Activated T-helper 9 cell treated with anti-CD3 and anti-CD28 coated beads, Interleukin-2, amount 50 U/mL, for 16 hours (primary cell): ENCODE data around the gene SLX1A.
"Not testable (repeated sequence)": the region's sequence is repeated elsewhere in the genome, so short reads cannot be mapped to it uniquely, and the experiment has no call there.

ENCODE experiments used
- DNase-seq: peaks from one replicate; pipeline ENCODE4 v3.0.0-alpha.2; 2020; ENCODE audit warnings: low read depth

SLX1A gene

DNA sequence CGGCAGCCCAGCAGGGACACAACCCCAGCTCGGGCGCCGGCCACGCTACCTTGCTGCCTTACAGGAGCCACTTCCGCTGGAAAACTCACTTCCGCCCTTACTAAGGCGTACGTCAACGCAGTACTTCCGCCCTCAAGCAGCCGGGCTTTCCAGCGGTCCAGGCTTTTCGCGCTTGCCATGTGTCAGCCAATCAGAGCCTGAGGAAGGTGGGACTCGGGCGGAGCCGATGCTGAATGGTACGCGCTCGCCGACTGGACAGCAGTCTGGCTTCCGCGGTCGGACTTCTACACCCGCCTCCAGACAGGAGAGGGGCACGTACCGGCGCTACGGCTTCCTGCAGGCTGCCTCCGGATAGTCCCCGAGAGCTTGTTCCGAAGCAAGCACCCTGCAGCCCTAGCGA is at the start of gene SLX1A, which contains the start of gene BOLA2B:
TSS of gene SLX1A (plus strand) at position 261 of the 400 bp plus-strand sequence. CDS start 210 bp downstream, outside the sequence.
TSS of gene BOLA2B (minus strand) at position 52 of the 400 bp plus-strand sequence. CDS start 71 bp downstream, outside the sequence.
- DNase-seq, result not testable (repeated sequence)

- no peak for DNase-seq
Measured at GRCh38 chr16:30144017-30144416, 49.7 kb upstream of the SLX1A start.

- no peak for DNase-seq
Measured at GRCh38 chr16:30144917-30145316, 48.8 kb upstream of the SLX1A start.

- no peak for DNase-seq
Measured at GRCh38 chr16:30145657-30146056, 48.0 kb upstream of the SLX1A start.

DNA sequence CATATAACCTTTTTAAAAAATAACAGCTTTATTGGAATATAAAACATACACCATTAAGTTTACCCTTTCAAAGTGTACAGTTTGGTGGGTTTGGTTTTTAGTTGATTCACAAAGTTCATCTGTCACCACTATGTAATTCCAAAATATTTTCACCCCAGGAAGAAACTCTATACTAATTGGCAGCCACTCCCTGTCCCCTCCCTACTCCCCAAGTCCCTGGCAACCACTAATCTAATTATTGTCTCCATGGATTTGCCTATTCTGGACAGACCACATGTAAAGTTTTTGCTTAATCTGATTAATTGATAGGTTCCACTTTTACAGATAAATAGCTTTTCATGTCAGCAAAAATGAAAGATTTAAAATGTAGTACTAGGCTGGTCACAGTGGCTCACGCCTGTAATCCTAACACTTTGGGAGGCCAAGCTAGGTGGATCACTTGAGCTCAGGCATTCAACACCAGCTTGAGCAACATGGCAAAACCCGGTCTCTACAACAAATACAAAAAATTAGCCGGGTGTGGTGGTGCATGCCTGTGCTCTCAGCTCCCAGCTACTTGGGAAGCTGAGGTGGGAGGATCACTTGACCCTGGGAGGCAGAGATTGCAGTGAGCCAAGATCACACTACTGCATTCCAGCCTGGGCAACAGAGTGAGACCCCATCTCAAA is 45.7 kb upstream of the SLX1A start:
- DNase-seq, result no peak

DNA sequence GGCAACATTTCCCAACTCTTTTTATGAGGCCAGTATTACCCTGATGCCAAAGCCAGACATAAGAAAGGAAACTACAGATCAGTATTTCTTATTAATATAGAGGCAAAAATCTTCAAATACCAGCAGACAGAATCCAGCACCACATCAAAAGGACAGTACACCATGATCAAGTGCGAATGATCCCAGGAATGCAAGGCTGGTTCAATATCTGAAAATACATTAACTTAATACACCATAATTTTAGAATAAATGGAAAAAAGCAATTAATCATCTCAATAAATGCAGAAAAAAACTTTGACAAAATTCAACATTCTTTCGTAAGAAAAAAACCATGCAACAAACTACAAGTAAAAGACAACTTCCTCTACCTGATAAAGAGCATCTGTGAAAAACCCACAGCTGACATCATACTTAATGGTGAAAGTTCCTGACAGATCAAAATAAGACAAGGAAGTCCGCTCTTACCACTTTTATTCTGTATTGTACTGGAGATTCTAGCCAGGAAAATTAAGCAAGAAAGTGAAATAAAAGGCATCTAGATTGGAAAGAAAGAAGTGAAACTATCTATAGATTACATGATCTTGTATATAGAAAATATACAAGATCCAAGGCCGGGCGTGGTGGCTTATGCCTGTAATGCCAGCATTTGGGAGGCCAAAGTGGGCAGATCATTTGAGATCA is 44.3 kb upstream of the SLX1A start:
- DNase-seq, result no peak

- DNase-seq, result no peak
Measured at GRCh38 chr16:30151091-30151490, 42.6 kb upstream of the SLX1A start.

GRCh38 chr16:30152517-30152916 is 41.2 kb upstream of the SLX1A start:
- no peak for DNase-seq

- no peak for DNase-seq
Measured at GRCh38 chr16:30155188-30155587, 38.5 kb upstream of the SLX1A start.

DNA sequence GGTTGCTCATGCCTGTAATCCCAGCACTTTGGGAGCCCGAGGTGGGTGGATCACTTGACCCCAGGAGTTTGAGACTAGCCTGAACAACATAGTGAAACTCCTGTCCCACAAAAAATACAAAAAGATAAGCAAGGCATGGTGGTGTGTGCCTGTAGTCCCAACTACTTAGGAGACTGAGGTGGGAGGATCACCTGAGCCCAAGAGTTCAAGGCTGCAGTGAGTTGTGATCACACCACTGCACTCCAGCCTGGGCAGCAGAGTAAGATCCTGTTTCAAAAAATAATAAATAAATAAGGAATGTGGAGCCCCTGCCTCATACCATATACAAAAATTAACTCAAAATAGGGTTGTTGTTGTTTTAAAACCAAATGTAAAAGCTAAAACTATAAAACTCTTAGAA is 36.5 kb upstream of the SLX1A start:
- DNase-seq, result no peak

DNA sequence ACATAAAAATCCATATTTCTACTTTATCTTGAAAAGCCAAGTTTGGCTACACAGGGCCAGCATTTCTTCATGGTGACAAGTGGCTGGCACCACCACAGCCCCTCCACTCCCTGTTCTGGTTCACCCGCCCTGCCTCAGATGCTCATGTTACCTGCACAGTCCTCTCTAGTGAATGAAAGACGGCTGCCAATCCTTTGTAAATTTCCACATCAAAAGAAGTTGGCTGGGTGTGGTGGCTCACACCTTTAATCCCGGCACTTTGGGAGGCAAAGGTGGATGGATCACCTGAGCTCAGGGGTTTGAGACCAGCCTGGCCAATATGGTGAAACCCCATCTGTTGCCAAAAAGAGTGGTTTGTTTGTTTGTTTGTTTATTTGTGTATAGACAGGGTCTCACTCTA is 30.1 kb upstream of the SLX1A start:
- DNase-seq, result no peak

- DNase-seq, result no peak
Measured at GRCh38 chr16:30166202-30166902, 27.3 kb upstream of the SLX1A start.

DNA sequence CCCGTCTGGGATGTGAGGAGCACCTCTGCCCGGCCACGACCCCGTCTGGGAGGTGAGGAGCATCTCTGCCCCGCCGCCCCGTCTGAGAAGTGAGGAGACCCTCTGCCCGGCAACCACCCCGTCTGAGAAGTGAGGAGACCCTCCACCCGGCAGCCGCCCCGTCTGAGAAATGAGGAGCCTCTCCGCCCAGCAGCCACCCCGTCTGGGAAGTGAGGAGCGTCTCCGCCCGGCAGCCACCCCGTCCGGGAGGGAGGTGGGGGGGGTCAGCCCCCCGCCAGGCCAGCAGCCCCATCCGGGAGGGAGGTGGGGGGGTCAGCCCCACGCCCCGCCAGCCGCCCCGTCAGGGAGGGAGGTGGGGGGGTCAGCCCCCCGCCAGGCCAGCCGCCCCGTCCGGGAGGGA is 24.9 kb upstream of the SLX1A start:
- DNase-seq, result not testable (repeated sequence)

GRCh38 chr16:30169416-30169815 is 24.3 kb upstream of the SLX1A start:
- DNase-seq, result not testable (repeated sequence)

- DNase-seq, result not testable (repeated sequence)
Measured at GRCh38 chr16:30170145-30170544, 23.5 kb upstream of the SLX1A start.

- no peak for DNase-seq
Measured at GRCh38 chr16:30173054-30173453, 20.6 kb upstream of the SLX1A start.

DNA sequence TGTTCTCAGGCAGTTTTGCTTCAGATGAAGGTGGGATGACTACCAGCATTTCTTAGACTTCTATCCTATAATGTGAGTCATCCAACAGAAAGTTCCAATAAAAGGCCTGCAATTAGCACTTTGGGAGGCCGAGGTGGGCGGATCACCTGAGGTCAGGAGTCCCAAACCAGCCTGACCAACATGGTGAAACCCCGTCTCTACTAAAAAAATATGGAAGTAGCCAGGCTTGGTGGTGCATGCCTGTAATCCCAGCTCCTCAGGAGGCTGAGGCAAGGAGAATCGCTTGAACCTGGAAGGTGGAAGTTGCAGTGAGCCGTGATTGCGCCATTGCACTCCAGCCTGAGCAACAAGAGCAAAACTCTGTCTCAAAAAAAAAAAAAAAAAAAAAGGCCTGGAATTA is 16.8 kb upstream of the SLX1A start:
- not testable (repeated sequence) for DNase-seq

GRCh38 chr16:30179195-30179594 is 14.5 kb upstream of the SLX1A start:
- DNase-seq, result no peak

GRCh38 chr16:30179931-30180330 is 13.7 kb upstream of the SLX1A start:
- DNase-seq, result no peak

GRCh38 chr16:30180741-30181140 is 12.9 kb upstream of the SLX1A start:
- no peak for DNase-seq

GRCh38 chr16:30183233-30184095 is 10.2 kb upstream of the SLX1A start, which contains the start of gene CORO1A:
CORO1A (plus strand) TSS chr16:30183602; CDS start chr16:30185210, 1,608 bp downstream.
- peak; percentile 75 for DNase-seq
